OCI-LY3 (cell line): ENCODE results near the gene BAIAP2.

Experiments
- H2AFZ ChIP-seq: fragments of 200-600, 300-600 bp; shearing (Covaris generic); 2 replicates; pipeline ENCODE4 v1.6.0; 2014; ENCODE audit warnings: antibody characterized with exemption, low read depth, low read length
- H3K27ac ChIP-seq: fragments of 200-600, 300-600 bp; sonication (generic); 2 replicates; pipeline ENCODE4 v1.5.1; 2014; ENCODE audit warnings: mild to moderate bottlenecking, low read length, moderate library complexity, mixed read lengths
- H3K27me3 ChIP-seq: fragments of 200-600, 300-600 bp; sonication (generic); 2 replicates; pipeline ENCODE4 v1.6.1; 2014; ENCODE audit warnings: low read depth, low read length, mixed read lengths
- H3K36me3 ChIP-seq: fragments of 200-600, 300-600 bp; sonication (generic); replicated peaks from 2 replicates; pipeline ENCODE3; 2014; ENCODE audit warnings: low read depth, low read length, mixed read lengths
- H3K4me1 ChIP-seq: fragments of 300-600, 200-600 bp; sonication (generic); 2 replicates; pipeline ENCODE4 v1.6.1; 2014; ENCODE audit warnings: low read length, mixed read lengths
- H3K4me2 ChIP-seq: fragments of 200-600, 300-600 bp; sonication (generic); 2 replicates; pipeline ENCODE4 v1.6.1; 2014; ENCODE audit warnings: low read length, mixed read lengths
- H3K4me3 ChIP-seq: fragments of 300-600, 200-600 bp; sonication (generic); 2 replicates; pipeline ENCODE4 v1.5.1; 2014; ENCODE audit warnings: antibody characterized with exemption, mild to moderate bottlenecking, low read length, moderate library complexity
- H3K79me2 ChIP-seq: fragments of 300-600, 200-600 bp; shearing (Covaris generic); 2 replicates; pipeline ENCODE4 v1.6.1; 2014; ENCODE audit warnings: mild to moderate bottlenecking, low read length, mixed read lengths
- H3K9ac ChIP-seq: fragments of 300-600, 200-600 bp; shearing (Covaris generic); 2 replicates; pipeline ENCODE4 v1.6.0; 2014; ENCODE audit warnings: mild to moderate bottlenecking, low read length, moderate library complexity
- H3K9me3 ChIP-seq: fragments of 200-600, 300-600 bp; shearing (Covaris generic); 2 replicates; pipeline ENCODE4 v1.6.1; 2014; ENCODE audit warnings: low read length, mixed read lengths; ENCODE audit not compliant: insufficient read depth
- H4K20me1 ChIP-seq: fragments of 200-600, 300-600 bp; sonication (generic); 2 replicates; pipeline ENCODE4 v1.6.1; 2016; ENCODE audit warnings: low read length, mixed read lengths; ENCODE audit not compliant: insufficient read depth
- CTCF ChIP-seq: fragments of 200-600, 300-600 bp; sonication (generic); IDR thresholded peaks from 2 replicates; pipeline ENCODE4 v1.5.1; 2014; ENCODE audit warnings: antibody characterized with exemption, low read length, low read depth
- EZH2phosphoT487 ChIP-seq: fragments of 200-600 bp; shearing (Covaris generic); IDR thresholded peaks from 2 replicates; pipeline ENCODE4 v1.6.1; 2018; ENCODE audit warnings: antibody characterized with exemption, mixed run types, low read depth

BAIAP2 gene

GRCh38 chr17:81070541-81071246 is 35.7 kb downstream of the BAIAP2 start:
- Histone ChIP-seq H3K36me3 (no peaks in the 10 kb centered on the region), H2AFZ (no peak overlapping the region), H4K20me1 (no peaks in the 10 kb centered on the region), H3K4me3 (no peak overlapping the region), H3K27me3 (no peaks in the 10 kb centered on the region), H3K27ac (no peak overlapping the region), H3K4me2 (no peak overlapping the region), H3K9ac (no peak overlapping the region), H3K79me2 (no peaks in the 10 kb centered on the region), H3K4me1 (no peaks in the 10 kb centered on the region), H3K9me3 (no peaks in the 10 kb centered on the region)
- TF ChIP-seq CTCF (no peak), EZH2phosphoT487 (no peak)

- Histone ChIP-seq H3K27me3 (no peaks in the 10 kb centered on the region), H4K20me1 (no peaks in the 10 kb centered on the region), H3K27ac (no peak overlapping the region), H2AFZ (no peak overlapping the region), H3K36me3 (no peaks in the 10 kb centered on the region), H3K4me1 (no peaks in the 10 kb centered on the region), H3K9ac (no peak overlapping the region), H3K79me2 (no peaks in the 10 kb centered on the region), H3K4me2 (no peak overlapping the region), H3K9me3 (no peaks in the 10 kb centered on the region), H3K4me3 (no peak overlapping the region)
- TF ChIP-seq EZH2phosphoT487 (no peak), CTCF (no peak)
Measured at GRCh38 chr17:81071761-81072741, 37.1 kb downstream of the BAIAP2 start.

DNA sequence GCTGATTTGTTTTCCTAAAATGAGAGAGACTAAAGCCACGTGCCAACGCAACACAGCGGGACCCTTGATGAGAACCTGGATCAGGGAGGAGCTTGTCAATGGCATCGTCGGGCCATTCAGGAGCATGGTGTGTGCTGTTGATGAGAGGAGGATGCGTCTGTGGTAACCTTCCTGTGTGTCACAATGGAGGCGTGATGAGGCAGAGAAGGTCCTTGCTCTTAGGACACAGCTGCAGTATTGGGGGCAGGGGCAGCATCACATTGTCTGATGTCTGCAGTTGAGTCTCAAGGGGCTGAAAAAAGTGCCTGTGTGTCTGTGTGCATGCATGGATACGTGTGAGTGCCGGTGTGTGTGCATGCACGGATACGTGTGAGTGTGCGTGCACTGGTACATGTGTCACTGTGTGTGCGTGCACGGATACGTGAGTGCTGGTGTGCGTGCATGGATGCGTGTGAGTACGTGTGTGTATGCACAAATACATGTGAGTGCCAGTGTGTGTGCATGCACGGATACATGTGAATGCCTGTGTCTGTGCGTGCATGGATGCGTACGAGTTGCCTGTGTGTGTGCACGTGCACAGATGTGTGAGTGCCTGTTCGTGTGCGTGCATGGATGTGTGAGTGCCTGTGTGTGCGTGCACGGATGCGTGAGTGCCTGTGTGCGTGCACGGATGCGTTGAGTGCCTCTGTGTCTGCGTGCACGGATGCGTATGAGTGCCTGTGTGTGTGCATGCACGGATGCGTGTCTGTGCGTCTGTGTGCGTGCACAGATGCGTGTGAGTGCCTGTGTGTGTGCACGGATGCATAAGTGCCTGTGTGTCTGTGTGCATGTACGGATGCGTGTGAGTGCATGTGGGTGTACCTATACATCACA is 39.3 kb downstream of the BAIAP2 start:
- Histone ChIP-seq H2AFZ (no peak overlapping the region), H4K20me1 (no peaks in the 10 kb centered on the region), H3K4me1 (no peaks in the 10 kb centered on the region), H3K27ac (no peak overlapping the region), H3K79me2 (no peaks in the 10 kb centered on the region), H3K36me3 (no peaks in the 10 kb centered on the region), H3K4me2 (no peak overlapping the region), H3K4me3 (no peak overlapping the region), H3K9me3 (no peaks in the 10 kb centered on the region), H3K27me3 (no peaks in the 10 kb centered on the region), H3K9ac (no peak overlapping the region)
- TF ChIP-seq EZH2phosphoT487 = no peak
- no peak for TF ChIP-seq CTCF
